Measurements from ENCODE around the gene ATOX1. TPM values are rescaled to one million over a fixed set of nuclear protein-coding genes. Genes with fewer than 3 reads are reported as not detected.
"Not testable (repeated sequence)": the region's sequence is repeated elsewhere in the genome, so short reads cannot be mapped to it uniquely, and the experiment has no call there.

Gene ATOX1
- total RNA-seq = 10 to 100 TPM; 62.8 to 68.6 TPM
- long read RNA-seq, donor 1, transcript ATOX1-201 (4 exons, 488 nt) = major isoform, 6 of 7 reads
- long read RNA-seq, donor 1, partial matches to known transcripts = 0 of 7 reads
- long read RNA-seq, donor 1, other reads (novel, unspliced or antisense) = 0 of 7 reads
- long read RNA-seq, donor 2, transcript ATOX1-201 (4 exons, 488 nt) = major isoform, 6 of 22 reads
- long read RNA-seq, donor 2, partial matches to known transcripts = 1 of 22 reads
- long read RNA-seq, donor 2, other reads (novel, unspliced or antisense) = 14 of 22 reads

- intact Hi-C loops (cut with DNase I) = no loop called here
- DNase-seq (ENCODE audit: low spot score) = peak; percentile 97
These were observed at the start of gene ATOX1 for GRCh38 chr5:151758430-151759241. TSS of gene ATOX1 (minus strand) at chr5:151758631. CDS start at chr5:151758551, 80 bp downstream.

GRCh38 chr5:151805414-151806223 is 47.2 kb upstream of the ATOX1 start:
- no peak for DNase-seq (ENCODE audit: low spot score)
- intact Hi-C loops (cut with DNase I) = no loop called here

- no peak for DNase-seq (ENCODE audit: low spot score)
- intact Hi-C loops (cut with DNase I) = no loop called here
These were observed 42.1 kb upstream of the ATOX1 start for GRCh38 chr5:151800532-151800931.

GRCh38 chr5:151799407-151799806 is 41.0 kb upstream of the ATOX1 start:
- no peak for DNase-seq (ENCODE audit: low spot score)
- intact Hi-C loops (cut with DNase I) = no loop called here

GRCh38 chr5:151798674-151799073 is 40.2 kb upstream of the ATOX1 start:
- no peak for DNase-seq (ENCODE audit: low spot score)
- intact Hi-C loops (cut with DNase I) = no loop called here

- no peak for DNase-seq (ENCODE audit: low spot score)
- intact Hi-C loops (cut with DNase I) = no loop called here
These were observed 37.0 kb upstream of the ATOX1 start for GRCh38 chr5:151795426-151795825.

GRCh38 chr5:151793358-151793757 is 34.9 kb upstream of the ATOX1 start:
- intact Hi-C loops (cut with DNase I) = no loop called here
- DNase-seq (ENCODE audit: low spot score) = no peak

- no peak for DNase-seq (ENCODE audit: low spot score)
- intact Hi-C loops (cut with DNase I) = loop anchor here in 1 of 2 donors (10.0 kb wide), 1 partner anchor 923 kb away; no protein-coding TSS in a partner anchor
These were observed 29.4 kb upstream of the ATOX1 start for GRCh38 chr5:151787817-151788216.

GRCh38 chr5:151786468-151786867 is 28.0 kb upstream of the ATOX1 start:
- intact Hi-C loops (cut with DNase I) = loop anchor here in 1 of 2 donors (10.0 kb wide), 1 partner anchor 922 kb away; no protein-coding TSS in a partner anchor
- DNase-seq (ENCODE audit: low spot score) = no peak

- DNase-seq (ENCODE audit: low spot score) = no peak
- intact Hi-C loops (cut with DNase I) = loop anchor here in 1 of 2 donors (10.0 kb wide), 1 partner anchor 919 kb away; no protein-coding TSS in a partner anchor
These were observed 25.7 kb upstream of the ATOX1 start for GRCh38 chr5:151784141-151784540.

GRCh38 chr5:151783664-151784063 is 25.2 kb upstream of the ATOX1 start:
- intact Hi-C loops (cut with DNase I) = loop anchor here in 1 of 2 donors (10.0 kb wide), 1 partner anchor 919 kb away; no protein-coding TSS in a partner anchor
- not testable (repeated sequence) for DNase-seq (ENCODE audit: low spot score)

GRCh38 chr5:151781201-151781600 is 22.8 kb upstream of the ATOX1 start:
- intact Hi-C loops (cut with DNase I) = loop anchor here in 1 of 2 donors (10.0 kb wide), 1 partner anchor 916 kb away; no protein-coding TSS in a partner anchor

GRCh38 chr5:151780348-151780747 is 21.9 kb upstream of the ATOX1 start:
- no peak for DNase-seq (ENCODE audit: low spot score)
- intact Hi-C loops (cut with DNase I) = loop anchor here in 1 of 2 donors (10.0 kb wide), 1 partner anchor 916 kb away; no protein-coding TSS in a partner anchor

More at GRCh38 chr5:151781201-151781600, 22.8 kb upstream of the ATOX1 start:
- no peak for DNase-seq (ENCODE audit: low spot score)

- intact Hi-C loops (cut with DNase I) = loop anchor here in 1 of 2 donors (10.0 kb wide), 1 partner anchor 915 kb away; no protein-coding TSS in a partner anchor
- DNase-seq (ENCODE audit: low spot score) = no peak
These were observed 21.2 kb upstream of the ATOX1 start for GRCh38 chr5:151779531-151780125.

- intact Hi-C loops (cut with DNase I) = no loop called here
- no peak for DNase-seq (ENCODE audit: low spot score)
These were observed 16.7 kb upstream of the ATOX1 start for GRCh38 chr5:151775025-151775606.

- no peak for DNase-seq (ENCODE audit: low spot score)
- intact Hi-C loops (cut with DNase I) = loop anchor here in 1 of 2 donors (5.0 kb wide), 1 partner anchor 1542 kb away; no protein-coding TSS in a partner anchor
These were observed 15.5 kb upstream of the ATOX1 start for GRCh38 chr5:151773951-151774350.

- DNase-seq (ENCODE audit: low spot score) = no peak
These were observed 14.6 kb upstream of the ATOX1 start for GRCh38 chr5:151772846-151773561.

More at GRCh38 chr5:151772846-151773561, 14.6 kb upstream of the ATOX1 start:
- intact Hi-C loops (cut with DNase I) = loop anchor here in 1 of 2 donors (5.0 kb wide), 1 partner anchor 1541 kb away; no protein-coding TSS in a partner anchor

Data from posterior vena cava (tissue), 2 donors.